Astrocyte (in vitro differentiated cells and primary cell): ENCODE measurements around the gene IBTK. TPM values are rescaled to one million over a fixed set of nuclear protein-coding genes. Genes with fewer than 3 reads are reported as not detected.

ENCODE experiments used
- DNase-seq: peaks from one replicate; pipeline ENCODE4 v3.0.0-alpha.2; 2010; ENCODE audit warnings: low read depth
- FAIRE-seq: peaks from 2 replicates; lab custom pipeline; 2011; peaks lifted over from hg19 to GRCh38; lab: Jason Lieb, UNC
- H2AFZ ChIP-seq: 2 replicates; pipeline ENCODE4 v1.6.0; 2012; ENCODE audit warnings: low read depth, low read length, inconsistent platforms
- H3K27ac ChIP-seq: 2 replicates; pipeline ENCODE4 v1.5.1; 2011; ENCODE audit warnings: low read depth, low read length, inconsistent platforms
- H3K27me3 ChIP-seq: 2 replicates; pipeline ENCODE4 v1.6.0; 2011; ENCODE audit warnings: low read length, inconsistent platforms; ENCODE audit not compliant: insufficient read depth
- H3K36me3 ChIP-seq: 2 replicates; pipeline ENCODE4 v1.5.1; 2011; ENCODE audit warnings: low read length, inconsistent platforms; ENCODE audit not compliant: insufficient read depth
- H3K4me1 ChIP-seq: 2 replicates; pipeline ENCODE4 v1.5.1; 2011; ENCODE audit warnings: low read length, inconsistent platforms; ENCODE audit not compliant: insufficient read depth
- H3K4me2 ChIP-seq: 2 replicates; pipeline ENCODE4 v1.6.0; 2012; ENCODE audit warnings: low read length, inconsistent platforms
- H3K4me3 ChIP-seq: 2 replicates; pipeline ENCODE4 v1.5.1; 2011; ENCODE audit warnings: low read depth, mild to moderate bottlenecking, low read length, inconsistent platforms; ENCODE audit not compliant: insufficient read depth
- H3K79me2 ChIP-seq: 2 replicates; pipeline ENCODE4 v1.6.0; 2012; ENCODE audit warnings: mild to moderate bottlenecking, low read length, inconsistent platforms; ENCODE audit not compliant: insufficient read depth
- H3K9ac ChIP-seq: 2 replicates; pipeline ENCODE4 v1.6.0; 2012; ENCODE audit warnings: mild to moderate bottlenecking, low read length, inconsistent platforms
- H3K9me3 ChIP-seq: 2 replicates; pipeline ENCODE4 v1.5.1; 2012; ENCODE audit warnings: low read depth, mild to moderate bottlenecking, low read length, inconsistent platforms; ENCODE audit not compliant: insufficient read depth
- H4K20me1 ChIP-seq: 2 replicates; pipeline ENCODE4 v1.6.0; 2012; ENCODE audit warnings: low read length, inconsistent platforms; ENCODE audit not compliant: insufficient read depth
- H3K27ac Mint-ChIP-seq: one replicate; pipeline ENCODE4 v1.8.0; 2021; ENCODE audit warnings: mild to moderate bottlenecking, mixed read lengths; ENCODE audit not compliant: unreplicated experiment
- H3K27me3 Mint-ChIP-seq: one replicate; pipeline ENCODE4 v1.8.0; 2021; ENCODE audit warnings: low read depth, mixed read lengths; ENCODE audit not compliant: unreplicated experiment
- H3K36me3 Mint-ChIP-seq: one replicate; pipeline ENCODE4 v1.8.0; 2021; ENCODE audit warnings: low read depth, mixed read lengths; ENCODE audit not compliant: unreplicated experiment
- H3K4me1 Mint-ChIP-seq: one replicate; pipeline ENCODE4 v1.8.0; 2021; ENCODE audit warnings: low read depth, mixed read lengths; ENCODE audit not compliant: unreplicated experiment
- H3K4me3 Mint-ChIP-seq: one replicate; pipeline ENCODE4 v1.8.0; 2021; ENCODE audit warnings: mild to moderate bottlenecking, moderate library complexity, mixed read lengths; ENCODE audit not compliant: unreplicated experiment
- H3K9me3 Mint-ChIP-seq: one replicate; pipeline ENCODE4 v1.8.0; 2021; ENCODE audit warnings: mild to moderate bottlenecking, mixed read lengths; ENCODE audit not compliant: unreplicated experiment
- CTCF ChIP-seq: IDR thresholded peaks from 2 replicates; pipeline ENCODE4 v1.5.1; 2011; ENCODE audit warnings: low read depth, mild to moderate bottlenecking, inconsistent platforms, low read length, moderate library complexity; ENCODE audit not compliant: insufficient read depth
- EZH2 ChIP-seq: IDR thresholded peaks from 2 replicates; pipeline ENCODE4 v1.6.1; 2012; ENCODE audit warnings: mild to moderate bottlenecking, low read length, inconsistent platforms; ENCODE audit not compliant: insufficient read depth
- total RNA-seq: library from RNA; stranded (reverse); gene quantifications from 2 replicates; pipeline ENCODE4 v1.2.1, GENCODE V29; 2021

Gene IBTK
- total RNA-seq, 1 donor from 2014 or later, result 42.7 TPM

- Histone ChIP-seq H3K9me3 (no peaks in the 10 kb centered on the region), H3K9ac (no peak overlapping the region), H3K27ac (no peak overlapping the region), H3K79me2 (no peaks in the 10 kb centered on the region), H3K4me3 (no peak overlapping the region), H3K4me1 (no peaks in the 10 kb centered on the region), H3K4me2 (no peak overlapping the region), H3K27me3 (peaks cover 8% of the 10 kb centered on the region), H4K20me1 (no peaks in the 10 kb centered on the region), H2AFZ (no peak overlapping the region), H3K36me3 (no peaks in the 10 kb centered on the region)
- peaks cover 2% of the 10 kb centered on the region for H3K4me1 Mint-ChIP-seq
- no peak overlapping the region for H3K27ac Mint-ChIP-seq
- DNase-seq (peak; percentile 38), FAIRE-seq (peak; percentile 83)
- no peaks in the 10 kb centered on the region for H3K36me3 Mint-ChIP-seq
- H3K27me3 Mint-ChIP-seq, result no peaks in the 10 kb centered on the region
- no peak overlapping the region for H3K4me3 Mint-ChIP-seq
- no peaks in the 10 kb centered on the region for H3K9me3 Mint-ChIP-seq
- TF ChIP-seq CTCF (peak; percentile 60), EZH2 (no peak)
Observed at GRCh38 chr6:82270881-82271635, 23.5 kb upstream of the IBTK start.

- no peaks in the 10 kb centered on the region for H3K9me3 Mint-ChIP-seq
- Histone ChIP-seq H3K27ac (no peak overlapping the region), H3K79me2 (no peaks in the 10 kb centered on the region), H3K4me3 (no peak overlapping the region), H3K9me3 (no peaks in the 10 kb centered on the region), H3K9ac (no peak overlapping the region), H3K27me3 (peaks cover 8% of the 10 kb centered on the region), H2AFZ (no peak overlapping the region), H3K4me2 (no peak overlapping the region), H3K4me1 (no peaks in the 10 kb centered on the region), H3K36me3 (no peaks in the 10 kb centered on the region), H4K20me1 (no peaks in the 10 kb centered on the region)
- peaks cover 2% of the 10 kb centered on the region for H3K4me1 Mint-ChIP-seq
- H3K27me3 Mint-ChIP-seq, result no peaks in the 10 kb centered on the region
- FAIRE-seq (no peak), DNase-seq (no peak)
- no peaks in the 10 kb centered on the region for H3K36me3 Mint-ChIP-seq
- H3K27ac Mint-ChIP-seq, result no peak overlapping the region
- TF ChIP-seq CTCF (no peak), EZH2 (no peak)
- H3K4me3 Mint-ChIP-seq, result no peak overlapping the region
Observed at GRCh38 chr6:82268301-82268846, 20.8 kb upstream of the IBTK start.

DNA sequence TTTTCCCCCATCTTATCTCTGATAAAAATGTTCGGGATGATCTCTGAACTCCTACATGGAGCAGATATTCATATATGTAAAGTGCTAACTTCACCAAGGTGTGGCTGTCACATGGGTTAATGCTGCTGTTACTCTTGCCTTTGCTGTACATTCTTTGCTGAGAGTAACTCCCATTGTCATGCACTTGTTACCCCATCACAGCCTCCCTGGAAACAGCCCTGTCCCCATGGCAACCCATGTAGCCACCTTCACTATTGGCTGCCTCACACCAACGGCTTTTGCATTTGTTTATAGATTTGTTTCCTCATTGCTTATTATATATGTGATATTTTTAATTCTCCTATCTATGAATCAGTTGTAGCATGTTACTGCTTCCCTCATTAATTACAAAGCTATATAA lies 17.3 kb upstream of the IBTK start:
- no peak overlapping the region for H3K4me2 ChIP-seq
- H4K20me1 ChIP-seq, result no peaks in the 10 kb centered on the region
- no peak overlapping the region for H3K4me3 ChIP-seq
- H3K36me3 Mint-ChIP-seq, result no peaks in the 10 kb centered on the region
- H3K4me1 ChIP-seq, result peaks cover 12% of the 10 kb centered on the region
- no peak overlapping the region for H3K27ac Mint-ChIP-seq
- no peak overlapping the region for H2AFZ ChIP-seq
- DNase-seq (no peak), FAIRE-seq (no peak)
- no peaks in the 10 kb centered on the region for H3K9me3 Mint-ChIP-seq
- peaks cover 3% of the 10 kb centered on the region for H3K27me3 ChIP-seq
- H3K79me2 ChIP-seq, result no peaks in the 10 kb centered on the region
- no peak overlapping the region for H3K9ac ChIP-seq
- H3K36me3 ChIP-seq, result no peaks in the 10 kb centered on the region
- TF ChIP-seq CTCF (no peak), EZH2 (no peak)
- H3K27ac ChIP-seq, result no peak overlapping the region
- H3K4me3 Mint-ChIP-seq, result no peak overlapping the region
- peaks cover 22% of the 10 kb centered on the region for H3K4me1 Mint-ChIP-seq
- no peaks in the 10 kb centered on the region for H3K27me3 Mint-ChIP-seq
- H3K9me3 ChIP-seq, result no peaks in the 10 kb centered on the region
